ENCODE measurements around the gene ELOVL1.

ELOVL1 gene

DNA sequence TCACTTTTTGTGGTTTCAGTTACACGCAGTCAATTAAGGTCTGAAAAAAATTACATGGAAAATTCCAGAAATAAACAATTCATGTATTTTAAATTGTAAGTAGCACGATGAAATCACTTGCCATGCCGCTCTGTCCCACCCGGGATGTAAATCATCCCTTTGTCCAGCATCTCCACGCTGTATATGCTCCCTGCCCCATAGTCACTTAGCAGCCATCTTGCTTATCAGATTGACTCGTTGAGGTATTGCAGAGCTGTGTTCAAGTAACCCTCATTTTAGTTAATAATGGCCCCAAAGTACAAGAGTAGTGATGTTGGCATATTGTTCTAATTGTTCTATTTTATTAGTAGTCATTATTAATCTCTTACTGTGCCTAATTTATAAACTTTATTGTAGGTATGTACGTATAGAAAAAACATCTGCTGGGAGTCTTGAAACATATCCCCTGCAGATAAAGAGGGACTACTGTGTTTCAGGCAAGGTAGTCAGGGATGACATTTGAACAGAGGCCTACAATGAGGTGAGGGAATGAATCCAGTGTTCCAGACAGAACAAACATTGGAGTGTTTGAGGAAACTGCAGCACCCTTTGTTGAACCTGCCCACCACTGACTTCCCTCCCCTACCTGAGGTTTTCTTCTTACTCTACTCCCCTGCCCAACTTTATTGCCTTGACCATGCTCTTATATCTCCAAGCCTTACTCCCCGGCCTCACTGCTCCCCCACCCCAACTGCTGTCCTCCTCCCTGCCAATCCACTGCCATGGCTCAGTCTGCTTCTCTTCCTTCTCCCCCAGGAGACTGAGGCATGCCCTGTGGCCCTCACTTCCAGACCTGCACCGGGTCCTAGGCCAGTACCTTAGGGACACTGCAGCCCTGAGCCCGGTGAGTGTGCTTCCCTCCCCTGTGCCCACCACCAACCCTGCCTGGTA is 16.1 kb downstream of the ELOVL1 start:
- no peak for TF ChIP-seq EZH2phosphoT487 (conservative IDR thresholded peaks at IDR 0.05; ENCODE audit: low read length)
- TF ChIP-seq, protein P1, sequence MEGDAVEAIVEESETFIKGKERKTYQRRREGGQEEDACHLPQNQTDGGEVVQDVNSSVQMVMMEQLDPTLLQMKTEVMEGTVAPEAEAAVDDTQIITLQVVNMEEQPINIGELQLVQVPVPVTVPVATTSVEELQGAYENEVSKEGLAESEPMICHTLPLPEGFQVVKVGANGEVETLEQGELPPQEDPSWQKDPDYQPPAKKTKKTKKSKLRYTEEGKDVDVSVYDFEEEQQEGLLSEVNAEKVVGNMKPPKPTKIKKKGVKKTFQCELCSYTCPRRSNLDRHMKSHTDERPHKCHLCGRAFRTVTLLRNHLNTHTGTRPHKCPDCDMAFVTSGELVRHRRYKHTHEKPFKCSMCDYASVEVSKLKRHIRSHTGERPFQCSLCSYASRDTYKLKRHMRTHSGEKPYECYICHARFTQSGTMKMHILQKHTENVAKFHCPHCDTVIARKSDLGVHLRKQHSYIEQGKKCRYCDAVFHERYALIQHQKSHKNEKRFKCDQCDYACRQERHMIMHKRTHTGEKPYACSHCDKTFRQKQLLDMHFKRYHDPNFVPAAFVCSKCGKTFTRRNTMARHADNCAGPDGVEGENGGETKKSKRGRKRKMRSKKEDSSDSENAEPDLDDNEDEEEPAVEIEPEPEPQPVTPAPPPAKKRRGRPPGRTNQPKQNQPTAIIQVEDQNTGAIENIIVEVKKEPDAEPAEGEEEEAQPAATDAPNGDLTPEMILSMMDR (IDR thresholded peaks at IDR 0.05; ENCODE audit: insufficient read depth, low read length, poor library complexity, severe bottlenecking) = no peak
- H3K27me3 ChIP-seq (ENCODE audit: low read length) = no peaks in the 10 kb centered on the region
- H3K9me2 ChIP-seq (replicated peaks; ENCODE audit: insufficient read depth, low read length) = no peaks in the 10 kb centered on the region
- no peak overlapping the region for H3K9ac ChIP-seq (ENCODE audit: low read length)
- H4K20me1 ChIP-seq (ENCODE audit: low read depth, low read length) = no peaks in the 10 kb centered on the region
- no peak overlapping the region for H3K4me3 ChIP-seq (ENCODE audit: insufficient read depth, low read length, poor library complexity, severe bottlenecking)
- H3K27ac ChIP-seq (ENCODE audit: low read depth, low read length) = no peak overlapping the region
- H3K79me2 ChIP-seq (ENCODE audit: insufficient read depth, low read length) = no peaks in the 10 kb centered on the region
- no peaks in the 10 kb centered on the region for H3K36me3 ChIP-seq (ENCODE audit: low read length)
- no peaks in the 10 kb centered on the region for H3K9me3 ChIP-seq (ENCODE audit: insufficient read depth, low read length)
- peaks cover 18% of the 10 kb centered on the region for H3F3A ChIP-seq (ENCODE audit: insufficient read depth)
- H2AFZ ChIP-seq (ENCODE audit: low read depth, low read length, severe bottlenecking) = no peak overlapping the region
- no peak overlapping the region for H3K4me2 ChIP-seq (ENCODE audit: low read depth, low read length, poor library complexity, severe bottlenecking)

DNA sequence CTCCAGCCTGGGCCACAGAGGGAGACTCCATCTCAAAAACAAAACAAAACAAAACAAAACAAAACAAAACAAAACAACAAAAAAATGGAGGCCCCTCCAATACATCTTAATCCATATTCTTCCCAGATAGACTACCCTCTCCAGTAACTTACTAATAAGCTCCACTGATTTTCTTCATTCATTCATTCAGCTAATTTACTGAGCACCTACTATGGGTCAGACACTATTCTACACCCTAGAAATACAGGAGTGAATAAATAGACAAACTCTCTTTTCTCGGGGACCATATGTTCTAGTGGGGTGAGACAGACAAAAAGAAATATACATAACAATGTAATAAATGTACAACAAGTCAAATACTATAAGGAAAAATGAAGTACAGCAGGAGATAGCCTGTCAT is 16.8 kb downstream of the ELOVL1 start:
- TF ChIP-seq, protein P1 (IDR thresholded peaks at IDR 0.05; ENCODE audit: insufficient read depth, low read length, poor library complexity, severe bottlenecking) = no peak
- TF ChIP-seq EZH2phosphoT487 (conservative IDR thresholded peaks at IDR 0.05; ENCODE audit: low read length) = no peak
- no peak overlapping the region for H3K4me2 ChIP-seq (ENCODE audit: low read depth, low read length, poor library complexity, severe bottlenecking)

GRCh38 chr1:43349594-43350306 is 18.1 kb downstream of the ELOVL1 start:
- no peaks in the 10 kb centered on the region for H3K36me3 ChIP-seq (ENCODE audit: low read length)
- no peaks in the 10 kb centered on the region for H3K9me3 ChIP-seq (ENCODE audit: insufficient read depth, low read length)
- TF ChIP-seq EZH2phosphoT487 (conservative IDR thresholded peaks at IDR 0.05; ENCODE audit: low read length) = no peak
- TF ChIP-seq, protein P1 (IDR thresholded peaks at IDR 0.05; ENCODE audit: insufficient read depth, low read length, poor library complexity, severe bottlenecking) = no peak
- peak overlapping the region; percentile 67 for H3K27ac ChIP-seq (ENCODE audit: low read depth, low read length)
- no peaks in the 10 kb centered on the region for H3K9me2 ChIP-seq (replicated peaks; ENCODE audit: insufficient read depth, low read length)
- no peaks in the 10 kb centered on the region for H3K79me2 ChIP-seq (ENCODE audit: insufficient read depth, low read length)
- H3K4me3 ChIP-seq (ENCODE audit: insufficient read depth, low read length, poor library complexity, severe bottlenecking) = peak overlapping the region; percentile 56
- H3K9ac ChIP-seq (ENCODE audit: low read length) = peak overlapping the region; percentile 60
- no peaks in the 10 kb centered on the region for H3K27me3 ChIP-seq (ENCODE audit: low read length)
- H4K20me1 ChIP-seq (ENCODE audit: low read depth, low read length) = no peaks in the 10 kb centered on the region
- H3F3A ChIP-seq (ENCODE audit: insufficient read depth) = peaks cover 18% of the 10 kb centered on the region
- H3K4me2 ChIP-seq (ENCODE audit: low read depth, low read length, poor library complexity, severe bottlenecking) = peak overlapping the region; percentile 74
- H2AFZ ChIP-seq (ENCODE audit: low read depth, low read length, severe bottlenecking) = peak overlapping the region; percentile 83

More for the DNA sequence above, 16.8 kb downstream of the ELOVL1 start:
- no peaks in the 10 kb centered on the region for H3K27me3 ChIP-seq (ENCODE audit: low read length)
- H3K79me2 ChIP-seq (ENCODE audit: insufficient read depth, low read length) = no peaks in the 10 kb centered on the region
- no peak overlapping the region for H2AFZ ChIP-seq (ENCODE audit: low read depth, low read length, severe bottlenecking)
- no peaks in the 10 kb centered on the region for H3K9me3 ChIP-seq (ENCODE audit: insufficient read depth, low read length)
- H3K4me3 ChIP-seq (ENCODE audit: insufficient read depth, low read length, poor library complexity, severe bottlenecking) = no peak overlapping the region
- no peak overlapping the region for H3K9ac ChIP-seq (ENCODE audit: low read length)
- H3F3A ChIP-seq (ENCODE audit: insufficient read depth) = peaks cover 18% of the 10 kb centered on the region
- H4K20me1 ChIP-seq (ENCODE audit: low read depth, low read length) = no peaks in the 10 kb centered on the region
- H3K27ac ChIP-seq (ENCODE audit: low read depth, low read length) = no peak overlapping the region
- no peaks in the 10 kb centered on the region for H3K36me3 ChIP-seq (ENCODE audit: low read length)
- H3K9me2 ChIP-seq (replicated peaks; ENCODE audit: insufficient read depth, low read length) = no peaks in the 10 kb centered on the region
